CD14-positive monocyte (primary cell): ENCODE data around the gene LEMD3. TPM values are rescaled to one million over a fixed set of nuclear protein-coding genes. Genes with fewer than 3 reads are reported as not detected.

Experiments
- DNase-seq, 3 donors: peaks; one replicate each; pipeline ENCODE4 v3.0.0-alpha.2; 2011 to 2022
- H2AFZ ChIP-seq: 2 replicates; pipeline ENCODE4 v1.6.0; 2012; ENCODE audit warnings: mild to moderate bottlenecking, low read depth, low read length, inconsistent platforms; ENCODE audit not compliant: insufficient read depth, poor library complexity, severe bottlenecking
- H3K27ac ChIP-seq, 2 donors: 1 replicate in 1 of 2; 2 replicates in 1 of 2; pipeline ENCODE4 v1.5.1; 2012 to 2013; ENCODE audit warnings: low read length in 2 of 2, control low read depth in 1 of 2, inconsistent platforms in 1 of 2, low read depth in 1 of 2, mild to moderate bottlenecking in 1 of 2
- H3K27me3 ChIP-seq, 2 donors: one replicate each; pipeline versions ENCODE4 v1.6.0 to v1.6.1; 2011 to 2013; ENCODE audit warnings: low read length in 2 of 2; ENCODE audit not compliant: control insufficient read depth in 2 of 2, insufficient read depth in 2 of 2
- H3K36me3 ChIP-seq, 2 donors: replicated peaks in 1 of 2; 1 replicate in 1 of 2; 2 replicates in 1 of 2; pipeline versions ENCODE4 v1.5.1 to v1.6.1; 2012 to 2013; ENCODE audit warnings: low read length in 2 of 2, control low read depth in 1 of 2, inconsistent platforms in 1 of 2, mild to moderate bottlenecking in 1 of 2; ENCODE audit not compliant: insufficient read depth in 2 of 2, control insufficient read depth in 1 of 2
- H3K4me1 ChIP-seq, 2 donors: 1 replicate in 1 of 2; 2 replicates in 1 of 2; pipeline versions ENCODE4 v1.5.1 to v1.6.1; 2012 to 2013; ENCODE audit warnings: low read length in 2 of 2, control low read depth in 1 of 2, inconsistent platforms in 1 of 2, mild to moderate bottlenecking in 1 of 2, moderate library complexity in 1 of 2; ENCODE audit not compliant: insufficient read depth in 2 of 2, control insufficient read depth in 1 of 2
- H3K4me2 ChIP-seq: replicated peaks from 2 replicates; pipeline ENCODE3; 2012; ENCODE audit warnings: low read length, moderate library complexity, mild to moderate bottlenecking; ENCODE audit not compliant: poor library complexity, severe bottlenecking; ENCODE audit errors: extremely low read depth
- H3K4me3 ChIP-seq, 3 experiments: fragments of 200-600 bp in 1 of 3; sonication (generic) in 1 of 3; replicated peaks in 1 of 3; 1 replicate in 2 of 3; 2 replicates in 1 of 3; pipeline ENCODE4 v1.5.1; 2011 to 2013; ENCODE audit warnings: low read length in 3 of 3, mild to moderate bottlenecking in 3 of 3, control low read depth in 2 of 3, low read depth in 2 of 3, inconsistent platforms in 1 of 3, moderate library complexity in 1 of 3
- H3K79me2 ChIP-seq: 2 replicates; pipeline ENCODE4 v1.6.0; 2012; ENCODE audit warnings: mild to moderate bottlenecking, control low read depth, inconsistent platforms, low read length, moderate library complexity; ENCODE audit not compliant: insufficient read depth
- H3K9ac ChIP-seq: 2 replicates; pipeline ENCODE4 v1.6.0; 2017; ENCODE audit warnings: low read length, mild to moderate bottlenecking; ENCODE audit not compliant: insufficient read depth, poor library complexity, severe bottlenecking
- H3K9me3 ChIP-seq, 2 donors: replicated peaks in 1 of 2; 1 replicate in 1 of 2; 2 replicates in 1 of 2; pipeline versions ENCODE4 v1.5.1 to v1.6.1; 2012 to 2013; ENCODE audit warnings: low read length in 2 of 2, control low read depth in 1 of 2; ENCODE audit not compliant: control insufficient read depth in 1 of 2, insufficient read depth in 1 of 2
- H4K20me1 ChIP-seq: 2 replicates; pipeline ENCODE4 v1.6.0; 2012; ENCODE audit warnings: mild to moderate bottlenecking, low read length, control low read depth, moderate library complexity; ENCODE audit not compliant: insufficient read depth
- H3K27ac Mint-ChIP-seq, 7 donors: one replicate each; pipeline ENCODE4 v1.8.0; 2020; ENCODE audit warnings: mild to moderate bottlenecking in 7 of 7, mixed read lengths in 7 of 7, moderate library complexity in 6 of 7, inconsistent platforms in 2 of 7
- H3K27me3 Mint-ChIP-seq, 3 donors: one replicate each; pipeline ENCODE4 v1.8.0; 2021 to 2022; ENCODE audit warnings: low read depth in 3 of 3, mild to moderate bottlenecking in 3 of 3, mixed read lengths in 3 of 3, moderate library complexity in 3 of 3, inconsistent platforms in 1 of 3
- H3K36me3 Mint-ChIP-seq, 2 donors: one replicate each; pipeline ENCODE4 v1.8.0; 2020; ENCODE audit warnings: mixed read lengths in 2 of 2, inconsistent platforms in 1 of 2, mild to moderate bottlenecking in 1 of 2
- H3K4me1 Mint-ChIP-seq: one replicate; pipeline ENCODE4 v1.8.0; 2020; ENCODE audit warnings: mild to moderate bottlenecking, mixed read lengths
- H3K4me3 Mint-ChIP-seq, 2 donors: one replicate each; pipeline ENCODE4 v1.8.0; 2020; ENCODE audit warnings: mild to moderate bottlenecking in 2 of 2, mixed read lengths in 2 of 2, moderate library complexity in 1 of 2
- H3K9me3 Mint-ChIP-seq, 7 donors: one replicate each; pipeline ENCODE4 v1.8.0; 2020 to 2022; ENCODE audit warnings: mixed read lengths in 7 of 7, mild to moderate bottlenecking in 6 of 7, moderate library complexity in 6 of 7, inconsistent platforms in 2 of 7
- CTCF ChIP-seq: fragments of 200-600 bp; IDR thresholded peaks from one replicate; pipeline ENCODE4 v1.8.0; 2022; ENCODE audit warnings: antibody characterized with exemption, mild to moderate bottlenecking
- WGBS: methylation state at CpG from one replicate; pipeline ENCODE4 v1.1.5; 2013; ENCODE audit warnings: missing lambda C conversion rate; ENCODE audit not compliant: insufficient coverage; 5-methylcytosine and 5-hydroxymethylcytosine counted together
- intact Hi-C, 2 donors: fragments of 100-400 bp; cut with micrococcal nuclease; formaldehyde crosslinking; loops; one replicate each; pipeline versions ENCODE4 v1.15.0 to v1.15.1; 2023
- polyA plus RNA-seq, 3 donors: library from polyadenylated mRNA; depleted of rRNA in 1 of 3; unstranded in 2 of 3; stranded (reverse) in 1 of 3; fragments of 300-500 nt in 2 of 3; fragments of >200 nt in 1 of 3; fragmentation: Illumina TruSeq in 2 of 3; gene quantifications; 1 replicate in 2 of 3; 2 replicates in 1 of 3; pipeline ENCODE4 v1.2.3, GENCODE V29; 2012 to 2021

Gene LEMD3
- polyA plus RNA-seq, 3 donors: 11.3 to 12.3 (median 11.7) TPM

GRCh38 chr12:65192963-65193516, 23.7 kb downstream of the LEMD3 start:
- 37% methylated on average over 8 of the region's 9 CpGs for WGBS
- Histone ChIP-seq H3K9me3 (no peaks in the 10 kb centered on the region), H2AFZ (no peak overlapping the region), H3K4me2 (no peak overlapping the region), H3K27me3 (no peaks in the 10 kb centered on the region), H3K4me1 (peaks cover 11 to 17% of the 10 kb centered on the region in 2 donors), H3K9ac (no peak overlapping the region), H4K20me1 (peaks cover 94% of the 10 kb centered on the region), H3K4me3 (no peak overlapping the region), H3K27ac (no peak overlapping the region), H3K36me3 (peaks cover 0 to 21% of the 10 kb centered on the region in 2 donors), H3K79me2 (peaks cover 90% of the 10 kb centered on the region)
- TF ChIP-seq CTCF: no peak
- peaks cover 25 to 42% of the 10 kb centered on the region in 2 donors for H3K36me3 Mint-ChIP-seq
- H3K27ac Mint-ChIP-seq: peak overlapping the region in 4 of 7 donors; percentile 7 to 75 (median 68)
- peak in 1 of 3 donors; percentile 12 for DNase-seq
- intact Hi-C loops: no loop called here
- no peaks in the 10 kb centered on the region for H3K27me3 Mint-ChIP-seq
- H3K4me1 Mint-ChIP-seq: peaks cover 39% of the 10 kb centered on the region
- H3K4me3 Mint-ChIP-seq: no peak overlapping the region
- H3K9me3 Mint-ChIP-seq: peaks cover 0 to 7% (median 3%) of the 10 kb centered on the region in 7 donors

- intact Hi-C loops: no loop called here
- peaks cover 21 to 38% of the 10 kb centered on the region in 2 donors for H3K36me3 Mint-ChIP-seq
- no peaks in the 10 kb centered on the region for H3K9me3 ChIP-seq
- no peak overlapping the region for H3K4me3 Mint-ChIP-seq
- peaks cover 6 to 25% of the 10 kb centered on the region in 2 donors for H3K4me1 ChIP-seq
- H2AFZ ChIP-seq: no peak overlapping the region
- H3K79me2 ChIP-seq: peaks cover 89% of the 10 kb centered on the region
- no peak overlapping the region for H3K9ac ChIP-seq
- peaks cover 0 to 7% (median 3%) of the 10 kb centered on the region in 7 donors for H3K9me3 Mint-ChIP-seq
- peaks cover 84% of the 10 kb centered on the region for H4K20me1 ChIP-seq
- DNase-seq: no peak
- no CpG with 5 or more reads among the region's 4 CpGs for WGBS
- H3K27ac ChIP-seq: no peak overlapping the region
- H3K36me3 ChIP-seq: peaks cover 0 to 21% of the 10 kb centered on the region in 2 donors
- TF ChIP-seq CTCF: no peak
- H3K27me3 Mint-ChIP-seq: no peaks in the 10 kb centered on the region
- no peaks in the 10 kb centered on the region for H3K27me3 ChIP-seq
- peaks cover 30% of the 10 kb centered on the region for H3K4me1 Mint-ChIP-seq
- H3K4me3 ChIP-seq: no peak overlapping the region
- no peak overlapping the region for H3K27ac Mint-ChIP-seq
- H3K4me2 ChIP-seq: no peak overlapping the region
Observed at GRCh38 chr12:65194949-65195348, 25.6 kb downstream of the LEMD3 start.
